CMK (cell line): ENCODE measurements around the gene CPXM1.
"Not testable (repeated sequence)": the region's sequence is repeated elsewhere in the genome, so short reads cannot be mapped to it uniquely, and the experiment has no call there.

Experiments
- DNase-seq: peaks from one replicate; pipeline ENCODE4 v3.0.0-alpha.2; 2010; ENCODE audit warnings: low read depth

Gene CPXM1

DNA sequence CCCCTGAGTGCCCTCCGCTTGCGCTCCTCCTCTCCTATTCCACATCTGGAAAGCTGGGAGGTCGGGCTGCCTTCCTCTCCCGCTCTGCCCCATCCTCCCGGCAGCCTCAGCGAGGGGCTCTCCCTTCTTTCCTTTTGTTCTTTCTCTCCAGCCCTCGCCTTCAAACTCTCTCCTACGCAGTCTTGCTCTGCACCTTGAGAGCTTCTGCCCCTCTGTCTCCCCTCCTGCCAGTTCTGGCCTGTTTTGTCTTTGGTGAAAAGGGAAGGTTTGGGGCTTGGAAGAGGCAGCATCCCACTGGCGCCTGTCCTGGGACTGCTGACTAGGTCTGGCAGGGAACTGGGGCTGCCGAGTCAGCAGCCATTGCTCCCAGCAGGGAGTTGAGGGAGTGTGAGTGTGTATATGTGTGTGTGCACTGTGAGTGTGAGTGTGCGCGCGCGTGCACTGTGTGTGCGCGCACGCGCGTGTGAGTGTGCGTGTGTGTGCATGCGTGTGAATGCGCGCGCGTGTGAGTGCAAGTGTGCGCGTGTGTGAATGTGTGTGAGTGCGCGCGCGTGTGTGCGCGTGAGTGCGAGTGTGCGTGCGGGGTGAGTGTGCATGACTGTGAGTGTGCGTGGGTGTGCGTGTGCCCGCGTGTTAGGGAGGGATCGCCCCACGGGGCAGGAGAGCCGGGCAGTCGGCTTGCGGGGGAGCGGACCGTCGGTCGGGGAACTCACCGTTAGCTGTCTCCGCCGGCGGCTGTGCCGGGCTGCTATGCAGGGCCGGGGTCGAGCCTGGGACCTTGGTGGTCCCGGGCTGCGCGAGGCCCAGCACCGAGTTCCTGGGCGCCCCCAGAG lies 523 bp downstream of the CPXM1 start:
- no peak for DNase-seq

DNA sequence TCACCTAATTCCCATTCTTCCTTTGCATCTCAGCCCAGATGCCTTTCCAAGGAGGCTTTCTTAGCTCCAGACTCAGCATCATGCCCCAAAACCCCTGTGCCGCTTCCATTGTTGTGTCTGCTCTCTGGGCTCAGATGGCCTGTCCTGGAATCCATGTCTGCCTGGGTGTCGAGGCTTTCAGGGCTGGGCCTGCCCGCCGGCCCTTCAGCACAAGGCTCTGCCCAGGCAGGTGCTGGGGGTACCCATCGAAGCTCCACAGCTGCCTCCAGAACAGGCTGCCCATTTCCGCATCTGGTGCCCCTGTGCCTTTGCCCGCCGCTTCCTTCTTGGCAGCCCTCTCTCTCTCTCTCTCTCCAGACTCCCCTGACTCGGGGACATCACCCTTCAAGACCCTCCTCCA lies 1.2 kb downstream of the CPXM1 start:
- DNase-seq = no peak

DNA sequence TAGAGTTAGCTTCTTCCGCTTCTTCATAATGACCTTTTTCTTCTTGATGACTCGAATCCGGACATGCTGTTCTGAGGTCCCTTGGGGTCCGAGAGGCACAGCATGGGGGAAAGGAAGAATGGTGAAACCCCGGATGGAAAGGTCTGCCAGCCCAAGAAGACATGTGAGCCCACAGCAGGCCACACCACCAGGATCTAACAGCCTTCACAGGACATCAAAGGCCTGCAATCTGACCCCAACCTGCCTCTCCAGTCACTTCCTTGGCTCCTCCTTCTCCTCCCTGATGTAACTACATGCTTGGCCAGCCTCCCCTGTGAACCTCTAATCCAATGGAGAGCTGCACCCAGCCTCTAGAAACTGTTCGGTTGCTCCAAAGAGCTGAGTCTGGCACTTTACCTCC lies 1.6 kb downstream of the CPXM1 start:
- DNase-seq = no peak

DNA sequence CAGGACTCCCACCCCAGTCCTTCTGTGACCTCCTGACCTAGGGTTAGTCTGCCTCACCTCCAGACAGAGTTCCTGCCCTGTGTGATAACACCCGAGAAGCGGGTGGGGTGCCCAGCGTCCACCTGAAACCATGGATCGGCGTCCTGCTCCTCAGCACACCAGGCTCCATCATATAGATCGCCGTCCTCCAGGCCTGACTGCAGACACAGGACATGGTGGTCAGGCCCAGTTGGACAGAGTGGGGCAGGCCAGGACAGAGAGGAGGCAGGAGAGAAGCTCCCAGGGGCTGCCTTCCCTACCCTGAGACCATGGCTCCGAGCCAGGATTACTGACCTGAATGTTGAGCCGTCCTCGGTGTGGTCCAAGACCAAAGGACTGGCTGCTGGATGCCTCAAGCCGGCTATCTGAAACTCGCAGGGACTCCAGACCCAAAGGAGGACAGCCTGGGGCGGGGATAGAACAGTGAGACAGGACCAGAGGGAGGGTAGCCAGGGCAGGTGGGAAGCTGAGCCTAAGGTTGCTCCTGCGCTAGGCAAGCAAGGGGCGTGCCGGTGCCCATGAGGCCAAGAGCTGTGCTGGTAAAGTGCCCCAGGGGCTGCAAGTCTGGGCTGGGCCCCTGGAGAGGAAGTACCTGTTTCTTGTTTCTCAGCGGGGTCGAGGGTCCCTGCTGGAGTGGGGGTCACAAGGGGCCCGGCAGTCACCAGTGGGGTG lies 2.2 kb downstream of the CPXM1 start:
- DNase-seq = no peak

DNA sequence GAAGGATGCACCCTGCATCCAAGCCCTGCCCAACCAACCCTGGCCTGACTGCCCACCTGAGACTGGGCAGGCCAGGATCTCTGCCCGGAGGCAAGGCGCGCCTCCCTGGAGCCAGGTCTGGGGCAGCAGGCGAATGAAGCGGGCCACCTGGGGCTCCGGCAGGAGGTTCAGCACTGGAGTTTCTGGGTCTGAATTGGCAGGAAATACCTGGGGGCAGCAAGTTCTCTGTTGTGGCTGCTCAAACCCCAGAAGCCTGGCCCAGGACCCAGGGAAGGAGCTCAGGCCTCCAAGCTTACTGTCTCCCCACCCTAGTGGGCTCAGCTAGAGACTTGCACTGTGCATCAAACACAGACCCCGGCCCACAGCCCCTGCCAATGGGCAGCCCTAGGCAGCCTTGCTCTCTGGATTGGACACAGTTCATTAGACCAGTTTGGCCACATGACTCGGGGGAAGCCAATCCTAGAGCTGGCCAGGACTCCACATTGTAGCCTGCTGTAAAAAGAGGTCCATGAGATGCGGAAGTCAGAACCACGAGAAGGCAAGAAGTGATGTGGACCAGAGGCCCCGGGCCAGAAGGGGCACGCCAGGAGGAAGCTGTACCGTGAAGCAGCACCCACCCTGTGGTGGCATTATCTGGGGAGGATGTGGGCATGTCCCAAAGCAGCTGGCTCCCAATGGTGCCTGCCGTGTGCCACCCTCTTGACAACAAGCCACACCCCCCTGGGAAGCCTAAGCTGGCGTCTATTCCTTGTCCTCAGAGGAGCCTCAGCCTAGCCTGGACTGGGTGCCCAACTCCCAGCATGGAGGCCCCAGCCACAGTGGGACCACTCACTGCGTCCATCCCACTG lies 3.1 kb downstream of the CPXM1 start:
- DNase-seq = no peak

DNA sequence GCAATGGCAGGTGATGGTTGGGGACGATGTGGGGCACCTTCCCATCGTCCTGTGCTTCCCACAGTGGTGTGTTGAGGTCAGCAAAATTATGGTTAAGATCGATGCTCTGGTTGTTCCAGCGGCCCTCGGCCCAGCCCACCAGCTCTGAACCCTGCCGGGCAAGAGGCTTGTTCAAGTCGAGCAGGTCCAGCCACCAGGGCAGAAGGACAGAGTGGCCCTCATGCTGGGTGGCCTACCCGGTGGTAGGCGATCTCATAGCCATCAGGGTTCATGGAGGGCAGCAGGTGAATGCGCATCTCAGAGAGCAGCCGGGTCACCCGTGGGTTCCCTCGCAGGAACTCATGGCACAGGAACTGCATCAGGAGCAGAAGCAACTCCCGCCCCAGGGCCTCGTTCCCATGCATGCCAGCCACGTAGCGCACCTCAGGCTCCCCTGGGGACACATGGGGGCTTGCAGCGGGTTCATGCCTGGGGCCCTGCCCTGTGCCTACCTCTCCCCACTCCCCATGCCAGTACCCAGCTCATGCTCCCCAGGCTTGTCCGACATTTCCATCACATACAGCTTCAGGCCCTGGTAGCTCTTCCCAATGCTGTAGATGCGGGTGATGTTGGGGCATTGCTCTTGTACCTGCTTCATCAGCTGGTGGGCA lies 4.3 kb downstream of the CPXM1 start:
- DNase-seq = no peak

DNA sequence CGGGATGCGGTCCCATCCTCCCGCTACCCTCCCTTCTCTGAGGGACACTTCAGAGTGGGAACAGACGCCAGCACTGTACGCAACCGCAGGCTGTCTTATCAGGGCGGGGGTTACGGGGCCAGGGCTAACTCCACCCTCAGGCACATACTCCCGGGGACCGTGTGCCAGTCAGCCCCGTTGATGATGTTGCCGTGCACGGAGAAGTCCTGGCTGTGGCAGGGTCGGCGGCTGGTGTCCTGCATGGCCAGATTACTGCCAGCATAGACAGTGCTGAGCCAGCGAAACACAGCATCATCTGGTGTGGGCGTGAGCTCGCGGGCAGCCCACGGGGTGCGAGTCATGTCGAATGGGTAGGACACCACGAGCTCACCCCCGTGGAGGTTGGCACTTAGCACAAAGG lies 5.0 kb downstream of the CPXM1 start:
- no peak for DNase-seq

DNA sequence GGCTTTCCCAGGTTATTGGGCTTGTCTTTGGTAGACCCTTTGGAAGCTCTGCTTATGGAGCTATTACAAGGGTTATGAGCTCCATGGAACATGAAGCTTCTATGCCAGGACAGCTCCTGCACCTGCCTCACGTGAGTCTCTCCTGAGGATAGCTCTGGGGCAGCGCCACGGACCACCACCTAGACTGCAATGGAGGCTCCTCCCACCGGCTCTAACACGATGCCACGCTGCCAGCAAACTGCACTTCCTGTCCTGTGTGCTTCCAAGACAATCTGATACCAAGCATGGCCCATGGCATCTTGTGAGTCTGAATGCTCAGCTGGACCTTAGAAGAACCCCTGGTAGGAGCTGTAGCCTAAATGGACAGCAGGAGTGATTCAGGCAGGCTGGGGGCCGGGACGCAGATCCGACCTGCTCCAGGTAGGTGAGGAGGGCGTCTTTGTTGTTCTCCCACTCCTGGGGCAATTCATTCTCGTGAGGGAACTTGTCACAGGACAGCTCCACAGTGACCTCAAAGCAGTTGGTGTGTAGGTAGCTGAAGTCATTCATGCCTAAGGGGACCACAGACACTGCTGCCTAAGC lies 5.5 kb downstream of the CPXM1 start:
- no peak for DNase-seq

DNA sequence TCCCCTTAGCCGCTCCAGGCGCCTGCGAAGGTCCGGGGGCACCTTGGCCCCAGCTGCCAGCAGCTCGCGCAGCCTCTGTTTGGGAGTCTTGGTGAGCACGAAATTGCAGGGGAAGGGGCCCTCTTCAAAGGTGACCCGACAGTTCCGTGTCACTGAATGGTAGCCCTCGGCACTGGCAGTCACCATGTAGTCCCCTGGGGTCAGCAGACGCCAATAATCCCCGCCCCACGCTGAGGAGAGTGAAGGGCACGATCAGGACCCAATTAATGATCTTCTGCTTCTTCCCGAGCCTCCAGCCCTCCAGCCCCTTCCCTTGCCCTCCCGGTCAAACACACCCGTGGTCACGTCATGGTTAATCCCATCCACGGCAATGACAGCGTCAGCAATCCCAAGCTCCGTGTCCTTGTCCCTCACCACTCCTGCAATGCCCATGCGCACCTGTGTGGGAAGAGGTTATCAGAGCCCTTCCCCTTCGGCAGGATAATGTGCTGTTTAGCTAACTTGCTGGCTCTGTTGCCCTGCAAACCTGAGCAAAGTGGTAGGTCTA lies 6.2 kb downstream of the CPXM1 start:
- DNase-seq = no peak

DNA sequence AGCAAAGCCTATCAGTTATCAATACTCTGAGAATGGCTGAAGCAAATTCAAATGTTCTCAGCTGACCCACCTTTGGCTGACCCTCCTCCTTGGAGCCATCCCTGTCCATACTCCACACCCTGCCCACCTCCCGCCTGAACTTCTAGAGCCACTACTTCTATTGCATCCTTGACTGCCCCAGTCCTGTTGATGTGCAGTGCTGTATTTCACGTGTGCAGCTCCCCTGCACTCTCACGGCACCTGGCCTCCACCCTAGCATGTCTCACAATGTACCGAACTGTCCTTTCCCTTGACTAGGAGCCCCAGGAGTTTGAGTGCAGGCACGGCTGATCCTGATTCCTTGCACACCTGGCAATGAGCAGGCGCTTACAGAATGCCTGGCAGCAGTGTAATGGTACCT lies 7.0 kb downstream of the CPXM1 start:
- DNase-seq = no peak

DNA sequence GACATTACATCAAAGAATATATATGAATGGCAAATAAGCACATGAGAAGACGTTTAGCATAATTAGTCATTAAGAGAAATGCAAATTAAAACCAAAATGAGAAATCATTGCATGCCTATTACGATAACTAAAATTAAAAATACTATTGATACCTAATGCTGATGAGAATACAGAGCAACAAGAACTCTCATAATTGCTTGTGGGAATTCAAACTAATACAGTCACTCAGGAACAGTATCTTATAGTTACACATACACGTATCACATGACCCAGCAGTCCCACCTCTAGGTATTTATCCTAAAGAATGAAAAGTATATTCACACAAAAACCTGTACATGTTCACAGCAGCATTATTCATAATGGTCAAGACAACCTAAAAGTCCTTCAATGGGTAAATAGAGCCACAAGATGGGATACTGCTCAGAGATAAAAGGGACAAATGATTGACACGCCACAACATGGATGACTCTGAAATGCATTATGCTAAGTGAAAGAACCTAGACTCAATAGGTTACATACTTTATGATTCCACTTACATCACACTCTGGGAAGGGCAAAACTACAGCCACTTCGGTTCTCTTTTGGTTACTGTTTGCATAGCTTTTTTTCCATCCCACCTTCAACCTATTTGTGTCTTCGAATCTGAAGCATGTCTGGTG lies 16.4 kb downstream of the CPXM1 start:
- no peak for DNase-seq

DNA sequence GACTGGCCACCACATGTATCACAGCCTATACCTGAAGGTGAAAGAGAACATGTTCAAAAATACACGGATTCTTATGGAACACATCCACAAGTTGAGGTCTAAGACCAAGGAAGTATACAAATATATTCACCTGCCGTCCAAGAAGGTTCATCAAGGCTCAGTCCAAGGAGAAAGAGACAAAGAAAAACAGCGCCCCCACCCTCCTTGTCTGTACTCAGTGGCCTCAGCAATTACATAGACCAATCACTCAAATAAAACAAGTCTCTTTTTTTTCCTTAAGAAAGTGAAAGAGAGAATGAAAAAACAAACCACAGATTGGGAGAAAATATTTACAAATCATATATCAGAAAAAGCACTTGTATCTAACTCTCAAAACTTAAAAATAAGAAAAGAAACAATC lies 19.5 kb downstream of the CPXM1 start:
- no peak for DNase-seq

DNA sequence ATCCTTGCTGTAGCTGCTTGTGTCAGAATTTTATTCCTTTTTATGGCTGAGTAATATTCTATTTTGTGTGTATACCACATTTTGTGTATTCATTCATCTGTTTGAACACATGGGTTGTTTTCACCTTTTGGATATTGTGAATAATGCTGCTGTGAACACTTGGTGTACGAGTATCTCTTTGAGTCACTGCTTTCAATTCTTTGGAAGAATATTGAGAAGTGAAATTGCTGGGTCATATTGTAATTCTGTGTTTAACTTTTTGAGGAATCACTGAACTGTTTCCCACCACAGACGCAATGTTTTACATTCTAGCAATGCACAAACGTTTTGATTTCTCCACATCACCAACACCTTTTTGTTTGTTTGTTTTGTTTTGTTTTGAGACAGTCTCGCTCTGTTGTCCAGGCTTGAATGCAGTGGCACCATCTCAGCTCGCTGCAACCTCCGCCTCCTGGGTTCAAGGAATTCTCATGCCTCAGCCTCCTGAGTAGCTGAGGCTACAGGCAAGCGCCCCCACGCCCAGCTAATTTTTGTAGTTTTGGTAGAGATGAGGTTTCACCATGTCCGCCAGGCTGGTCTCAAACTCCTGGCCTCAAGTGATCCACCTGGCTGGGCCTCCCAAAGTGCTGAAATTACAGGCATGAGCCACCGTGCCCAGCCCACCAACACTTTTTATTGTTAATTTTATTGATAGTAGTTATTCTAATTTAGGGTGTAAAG lies 21.7 kb downstream of the CPXM1 start:
- DNase-seq = no peak

DNA sequence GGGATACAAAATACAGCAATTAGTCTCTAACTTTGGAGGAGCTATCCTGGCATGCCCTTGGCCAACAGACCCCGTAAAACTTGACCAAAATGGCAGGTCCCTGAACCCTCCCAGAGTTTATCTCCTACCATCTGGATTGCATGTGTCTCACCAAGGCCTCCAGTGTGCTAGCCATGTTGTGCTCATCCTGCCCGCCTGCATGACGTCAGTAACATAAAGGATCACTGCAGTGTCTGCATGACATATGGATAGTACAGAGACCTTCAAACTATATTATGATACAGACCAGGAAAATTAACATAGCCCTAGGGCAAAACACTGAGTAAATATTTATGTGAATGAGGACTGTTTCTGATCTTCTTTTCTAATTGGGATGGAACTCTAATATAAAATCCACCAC lies 25.3 kb downstream of the CPXM1 start:
- DNase-seq = no peak

DNA sequence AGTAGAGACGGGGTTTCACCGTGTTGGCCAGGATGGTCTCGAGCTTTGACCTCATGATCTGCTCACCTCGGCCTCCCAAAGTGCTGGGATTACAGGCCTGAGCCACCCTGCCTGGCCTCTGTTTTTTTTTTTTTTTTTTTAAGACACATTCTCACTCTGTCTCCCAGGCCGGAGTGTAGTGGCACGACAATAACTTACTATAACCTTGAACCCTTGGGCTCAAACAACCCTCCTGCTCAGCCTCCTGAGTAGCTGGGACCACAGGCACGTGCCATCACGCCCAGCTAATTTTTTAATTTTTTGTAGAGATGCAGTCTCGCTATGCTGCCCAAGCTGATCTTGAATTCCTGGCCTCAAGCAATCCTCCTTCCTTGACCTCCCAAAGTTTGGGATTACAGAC lies 26.6 kb downstream of the CPXM1 start:
- no peak for DNase-seq

DNA sequence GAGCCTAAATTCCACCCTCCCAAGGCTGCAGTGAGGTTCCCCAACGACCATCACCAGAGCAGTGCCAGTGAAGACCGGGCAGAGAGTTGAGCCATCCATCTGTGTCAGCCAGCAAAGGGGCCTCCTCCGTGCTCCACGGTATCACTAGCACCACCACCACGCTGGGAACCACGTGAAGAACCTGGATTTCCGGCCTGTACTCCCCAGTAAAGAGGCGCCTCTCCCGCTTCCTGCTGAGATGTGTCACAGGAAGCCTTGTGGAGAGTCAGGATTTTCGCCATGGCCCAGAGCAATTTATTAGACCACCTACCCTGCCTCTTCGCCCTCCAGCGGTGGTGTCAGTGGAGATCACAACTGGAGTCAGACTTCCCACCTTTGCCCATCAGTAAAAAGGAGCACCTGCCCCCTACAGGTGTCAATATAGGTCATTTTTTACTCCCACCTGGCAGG lies 28.8 kb downstream of the CPXM1 start:
- DNase-seq = no peak

DNA sequence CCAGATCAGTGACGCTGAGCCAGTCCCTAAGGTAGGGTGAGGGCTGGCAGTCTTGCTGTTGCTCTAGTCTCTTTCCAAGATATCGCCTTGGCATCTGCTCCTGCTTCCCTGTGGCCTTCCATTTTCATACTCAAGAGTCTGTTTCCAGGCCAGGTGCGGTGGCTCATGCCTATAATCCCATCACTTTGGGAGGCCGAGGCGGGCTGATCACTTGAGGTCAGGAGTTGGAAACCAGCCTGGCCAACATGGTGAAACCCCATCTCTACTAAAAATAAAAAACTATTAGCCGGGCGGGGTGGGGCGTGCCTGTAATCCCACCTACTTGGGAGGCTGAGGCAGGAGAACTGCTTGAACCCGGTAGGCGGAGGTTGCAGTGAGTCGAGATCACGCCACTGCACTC lies 30.3 kb downstream of the CPXM1 start:
- DNase-seq = not testable (repeated sequence)

DNA sequence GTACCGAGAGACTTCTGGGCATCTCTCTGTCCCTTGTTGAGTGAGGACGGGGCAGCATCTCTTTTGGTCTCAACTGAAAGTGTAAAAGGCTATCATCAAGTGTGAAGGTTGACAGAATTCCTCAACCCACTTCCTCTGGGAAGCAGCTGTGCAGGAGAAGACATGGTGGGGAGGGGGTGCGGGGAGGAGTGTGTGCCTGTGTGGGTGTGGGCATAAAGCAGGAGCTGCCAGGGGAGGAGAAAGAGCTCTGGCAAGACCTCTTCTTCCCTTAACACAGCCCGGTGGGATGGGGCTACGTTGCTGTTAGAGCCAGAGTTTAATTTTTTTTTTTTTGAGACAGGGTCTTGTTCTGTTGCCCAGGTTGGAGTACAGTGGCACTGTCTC lies 31.8 kb downstream of the CPXM1 start:
- DNase-seq = no peak

DNA sequence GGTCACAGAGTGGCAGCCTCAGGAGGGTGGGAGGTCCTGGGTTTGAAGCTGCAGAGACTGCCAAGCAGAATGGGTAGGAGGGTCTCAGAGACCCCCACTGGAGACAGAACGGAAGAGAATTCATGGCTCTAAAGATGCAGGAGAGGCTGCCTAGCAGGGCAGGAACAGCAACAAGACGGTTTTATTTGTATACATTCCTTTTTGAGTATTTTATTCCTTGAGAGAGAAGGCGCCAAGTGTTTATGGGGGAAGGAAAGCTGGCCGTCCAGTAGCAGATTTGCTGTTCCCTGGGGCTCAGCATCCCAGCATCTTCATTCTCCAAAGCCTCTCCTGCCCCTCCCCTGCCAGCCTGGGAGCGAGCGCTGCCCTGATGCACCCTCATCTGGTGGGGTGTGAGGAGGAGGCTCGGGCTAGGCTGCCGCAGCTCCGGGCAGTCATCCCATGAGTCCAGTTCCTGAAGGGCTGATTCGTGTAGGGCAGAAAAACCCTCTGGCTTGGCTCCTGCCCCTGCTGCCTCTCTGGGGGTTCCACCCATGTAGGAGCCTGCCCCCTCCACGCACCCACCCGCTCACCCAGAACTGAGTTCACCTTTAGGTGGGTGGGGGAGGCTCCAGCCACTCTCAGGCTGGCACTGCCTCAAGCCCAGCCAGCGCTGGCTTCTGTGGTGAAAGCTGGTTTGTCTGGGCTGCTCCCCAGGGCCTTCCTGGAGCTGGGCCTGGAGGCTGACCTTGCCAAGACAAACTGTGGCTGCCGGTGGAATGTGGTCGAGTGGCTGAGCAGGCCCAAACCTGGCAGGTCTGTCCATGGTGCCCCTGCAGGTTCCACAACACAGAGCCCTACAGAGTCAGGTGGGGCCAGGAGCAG lies 32.4 kb downstream of the CPXM1 start:
- DNase-seq = no peak
